Measurements from ENCODE around the gene GLCCI1. TPM values are rescaled to one million over a fixed set of nuclear protein-coding genes. Genes with fewer than 3 reads are reported as not detected.

Gene GLCCI1
- total RNA-seq, 1 donor = 6.9 TPM

DNA sequence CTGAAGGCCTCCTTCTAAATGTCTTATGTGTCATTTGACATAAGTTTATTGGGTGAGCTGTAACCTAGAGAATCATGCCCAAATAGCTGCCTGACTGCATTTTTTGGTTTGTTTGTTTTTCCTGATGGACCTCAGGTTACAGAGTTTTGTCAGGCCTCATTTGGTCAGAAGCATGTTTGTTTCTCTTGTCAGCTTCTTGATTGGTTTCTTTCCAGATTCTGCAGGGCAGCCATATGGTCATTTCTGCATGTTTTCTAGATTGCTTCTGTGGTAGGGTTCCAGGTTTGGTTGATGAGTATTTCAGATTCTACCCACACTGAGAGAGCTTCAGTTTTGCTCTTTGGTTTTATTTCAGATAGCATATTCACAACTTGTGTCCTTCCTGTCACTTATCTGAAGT is 28.0 kb downstream of the GLCCI1 start:
- TF ChIP-seq, protein P1, sequence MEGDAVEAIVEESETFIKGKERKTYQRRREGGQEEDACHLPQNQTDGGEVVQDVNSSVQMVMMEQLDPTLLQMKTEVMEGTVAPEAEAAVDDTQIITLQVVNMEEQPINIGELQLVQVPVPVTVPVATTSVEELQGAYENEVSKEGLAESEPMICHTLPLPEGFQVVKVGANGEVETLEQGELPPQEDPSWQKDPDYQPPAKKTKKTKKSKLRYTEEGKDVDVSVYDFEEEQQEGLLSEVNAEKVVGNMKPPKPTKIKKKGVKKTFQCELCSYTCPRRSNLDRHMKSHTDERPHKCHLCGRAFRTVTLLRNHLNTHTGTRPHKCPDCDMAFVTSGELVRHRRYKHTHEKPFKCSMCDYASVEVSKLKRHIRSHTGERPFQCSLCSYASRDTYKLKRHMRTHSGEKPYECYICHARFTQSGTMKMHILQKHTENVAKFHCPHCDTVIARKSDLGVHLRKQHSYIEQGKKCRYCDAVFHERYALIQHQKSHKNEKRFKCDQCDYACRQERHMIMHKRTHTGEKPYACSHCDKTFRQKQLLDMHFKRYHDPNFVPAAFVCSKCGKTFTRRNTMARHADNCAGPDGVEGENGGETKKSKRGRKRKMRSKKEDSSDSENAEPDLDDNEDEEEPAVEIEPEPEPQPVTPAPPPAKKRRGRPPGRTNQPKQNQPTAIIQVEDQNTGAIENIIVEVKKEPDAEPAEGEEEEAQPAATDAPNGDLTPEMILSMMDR (IDR thresholded peaks at IDR 0.05; ENCODE audit: insufficient read depth, low read depth, low read length) = no peak
- no peak overlapping the region for H3K4me3 ChIP-seq (ENCODE audit: low read depth, low read length)
- DNase-seq (ENCODE audit: low read depth) = no peak

DNA sequence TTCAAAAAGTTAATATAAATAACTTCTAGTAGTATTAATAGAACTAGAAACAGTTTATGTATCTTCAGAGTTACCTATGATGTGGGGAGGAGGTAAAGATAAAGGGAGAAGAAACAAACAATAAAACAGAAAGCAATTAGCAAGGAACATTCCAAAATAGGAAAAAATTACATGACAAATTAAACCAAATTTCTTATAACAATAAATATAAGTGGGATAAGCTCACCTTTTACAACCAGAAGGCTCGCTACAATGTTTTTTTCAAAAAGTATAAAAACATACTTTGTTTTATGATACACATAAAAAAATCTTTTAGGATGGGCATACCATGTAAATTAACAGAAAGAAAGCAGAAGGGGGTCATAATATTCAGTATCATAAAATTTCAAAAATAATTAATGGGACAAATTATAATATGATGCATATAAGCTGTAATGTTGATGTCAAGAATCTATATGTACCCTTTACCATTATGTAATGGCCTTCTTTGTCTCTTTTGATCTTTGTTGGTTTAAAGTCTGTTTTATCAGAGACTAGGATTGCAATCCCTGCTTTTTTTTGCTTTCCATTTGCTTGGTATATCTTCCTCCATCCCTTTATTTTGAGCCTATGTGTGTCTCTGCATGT is 31.8 kb downstream of the GLCCI1 start:
- TF ChIP-seq, protein P1 (IDR thresholded peaks at IDR 0.05; ENCODE audit: insufficient read depth, low read depth, low read length) = no peak
- H3K4me3 ChIP-seq (ENCODE audit: low read depth, low read length) = no peak overlapping the region
- DNase-seq (ENCODE audit: low read depth) = no peak

DNA sequence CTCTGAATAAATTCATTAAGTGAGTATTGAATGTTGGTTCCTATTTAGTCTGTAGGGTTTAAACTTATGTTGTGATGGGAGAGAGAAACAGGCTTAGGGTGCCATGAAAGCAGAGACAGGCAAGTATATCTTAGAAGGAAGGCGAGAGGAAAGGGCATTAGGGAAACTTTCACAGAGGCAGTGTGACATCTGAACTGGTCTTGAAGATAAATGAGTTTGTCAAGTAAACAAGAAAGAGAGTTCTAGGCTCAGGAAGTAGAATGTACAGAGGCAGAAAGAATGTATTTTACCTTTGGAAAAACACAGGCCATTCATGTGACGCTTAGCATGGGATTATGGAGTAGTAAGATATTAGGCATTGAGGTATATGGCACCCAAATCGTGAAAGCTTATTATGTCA is 34.5 kb downstream of the GLCCI1 start:
- DNase-seq (ENCODE audit: low read depth) = no peak
- H3K4me3 ChIP-seq (ENCODE audit: low read depth, low read length) = no peak overlapping the region
- TF ChIP-seq, protein P1 (IDR thresholded peaks at IDR 0.05; ENCODE audit: insufficient read depth, low read depth, low read length) = no peak

DNA sequence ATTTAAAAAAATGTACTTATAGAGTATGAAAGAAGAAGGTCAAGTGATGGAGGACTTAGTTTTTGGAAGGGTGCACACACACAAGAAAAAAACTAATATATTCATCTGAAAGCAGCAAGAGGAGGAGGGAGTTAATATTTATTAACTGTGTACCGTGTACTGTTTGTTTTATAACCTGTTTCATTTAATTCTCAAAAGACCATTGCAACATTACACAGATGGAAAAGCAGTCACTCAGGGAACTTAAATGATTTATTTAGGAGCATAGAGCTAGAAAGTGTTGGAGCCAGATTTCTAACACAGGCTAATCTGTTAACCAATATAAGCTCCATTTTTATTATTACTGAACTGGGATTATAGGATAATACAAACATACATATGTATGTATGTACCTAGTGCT is 36.7 kb downstream of the GLCCI1 start:
- H3K4me3 ChIP-seq (ENCODE audit: low read depth, low read length) = no peak overlapping the region
- TF ChIP-seq, protein P1 (IDR thresholded peaks at IDR 0.05; ENCODE audit: insufficient read depth, low read depth, low read length) = no peak
- no peak for DNase-seq (ENCODE audit: low read depth)

DNA sequence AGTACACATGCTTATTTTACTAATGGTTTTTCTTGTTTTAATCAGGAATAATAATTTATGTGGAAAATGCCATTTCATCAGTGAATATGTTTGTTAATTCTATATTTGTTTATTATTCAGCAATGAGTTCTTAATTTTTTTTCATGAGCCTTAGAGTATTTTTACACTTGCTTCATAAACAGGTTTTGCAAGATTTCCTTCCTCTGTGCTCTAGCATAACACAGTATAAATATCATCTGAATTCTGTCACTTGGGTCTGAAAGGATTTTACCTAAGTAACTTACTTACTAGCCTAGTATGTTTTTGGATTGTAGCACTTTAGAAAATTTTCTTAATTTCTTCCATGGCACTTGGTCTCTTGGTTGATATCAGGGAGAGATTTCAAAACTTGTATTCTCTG is 45.8 kb downstream of the GLCCI1 start:
- TF ChIP-seq, protein P1 (IDR thresholded peaks at IDR 0.05; ENCODE audit: insufficient read depth, low read depth, low read length) = no peak
- DNase-seq (ENCODE audit: low read depth) = no peak
- no peak overlapping the region for H3K4me3 ChIP-seq (ENCODE audit: low read depth, low read length)

DNA sequence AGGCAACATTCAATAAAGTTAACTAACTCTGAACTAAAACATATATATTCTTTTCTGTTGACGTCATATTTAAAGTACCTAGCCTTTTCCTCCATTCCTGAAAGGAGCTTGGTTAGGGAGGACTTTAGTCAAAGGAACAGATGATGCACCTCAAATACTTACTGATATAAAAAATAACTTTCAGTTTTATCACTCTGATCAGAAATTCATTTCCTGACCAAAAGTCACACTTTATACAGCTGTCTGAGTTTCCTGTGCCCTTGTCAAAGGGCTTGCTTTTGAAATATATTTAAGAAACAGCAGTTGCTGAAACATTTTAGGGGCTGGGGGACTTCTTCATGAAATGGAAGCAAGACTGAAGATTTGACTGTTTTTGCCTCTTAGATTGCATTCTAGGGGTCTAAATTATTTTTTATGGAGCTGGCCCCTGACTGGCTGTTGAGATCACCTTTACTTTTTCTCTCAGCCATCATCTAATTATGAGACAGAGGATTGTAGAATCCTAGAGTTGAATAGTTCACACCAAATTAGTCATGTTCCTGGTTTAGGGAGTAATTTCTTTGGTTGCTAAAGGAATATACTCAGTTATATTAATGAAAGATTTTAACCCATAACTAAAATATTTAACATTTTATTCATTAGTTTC is 46.6 kb downstream of the GLCCI1 start:
- no peak overlapping the region for H3K4me3 ChIP-seq (ENCODE audit: low read depth, low read length)
- DNase-seq (ENCODE audit: low read depth) = no peak
- TF ChIP-seq, protein P1 (IDR thresholded peaks at IDR 0.05; ENCODE audit: insufficient read depth, low read depth, low read length) = no peak

DNA sequence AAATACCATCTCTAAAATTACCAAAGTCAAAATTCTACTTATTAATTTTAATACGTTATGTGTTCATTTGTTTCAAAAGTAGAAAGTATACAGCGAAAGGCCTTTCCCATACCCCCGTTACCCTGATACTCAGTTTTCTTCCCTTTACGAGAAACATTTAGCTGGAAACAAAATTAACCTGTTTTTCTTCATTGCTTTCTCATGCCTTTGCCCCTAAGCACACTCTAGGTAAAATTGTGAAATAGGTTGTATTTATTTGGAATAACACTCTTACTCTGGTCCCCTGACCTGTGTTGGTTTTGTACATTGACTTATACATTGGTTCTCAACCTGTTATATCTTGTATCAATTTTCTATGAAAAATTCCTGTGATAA is 47.1 kb downstream of the GLCCI1 start:
- TF ChIP-seq, protein P1 (IDR thresholded peaks at IDR 0.05; ENCODE audit: insufficient read depth, low read depth, low read length) = no peak
- no peak for DNase-seq (ENCODE audit: low read depth)
- no peak overlapping the region for H3K4me3 ChIP-seq (ENCODE audit: low read depth, low read length)
